Measurements from ENCODE around the gene SLC33A1. TPM values are rescaled to one million over a fixed set of nuclear protein-coding genes. Genes with fewer than 3 reads are reported as not detected.
"Not testable (repeated sequence)": the region's sequence is repeated elsewhere in the genome, so short reads cannot be mapped to it uniquely, and the experiment has no call there.

Gene SLC33A1
- total and polyA plus RNA-seq, 2 experiments from 2014 or later: 12.5 to 33.5 TPM

- not testable (repeated sequence) for H3K27ac ChIP-seq (ENCODE audit: low read depth); H3K4me3 ChIP-seq; H2AFZ ChIP-seq; H3K79me2 ChIP-seq (replicated peaks; ENCODE audit: insufficient read depth); H3K27ac Mint-ChIP-seq; H3K9me2 ChIP-seq (ENCODE audit: insufficient read depth); H3K4me3 Mint-ChIP-seq; H3K9me3 Mint-ChIP-seq; H3F3A ChIP-seq (replicated peaks; ENCODE audit: low read depth); ATAC-seq; DNase-seq (ENCODE audit: low spot score); H4K20me1 ChIP-seq (replicated peaks; ENCODE audit: insufficient read depth); H3K27me3 ChIP-seq (ENCODE audit: insufficient read depth); H3K36me3 ChIP-seq (ENCODE audit: insufficient read depth); H3K4me1 ChIP-seq (ENCODE audit: insufficient read depth); H3K27me3 Mint-ChIP-seq (ENCODE audit: insufficient read depth, low read depth, poor library complexity); H3K36me3 Mint-ChIP-seq (ENCODE audit: low read depth); H3K4me2 ChIP-seq; H3K4me1 Mint-ChIP-seq
Observed at GRCh38 chr3:155860424-155860823, 6.2 kb upstream of the SLC33A1 start.

DNA sequence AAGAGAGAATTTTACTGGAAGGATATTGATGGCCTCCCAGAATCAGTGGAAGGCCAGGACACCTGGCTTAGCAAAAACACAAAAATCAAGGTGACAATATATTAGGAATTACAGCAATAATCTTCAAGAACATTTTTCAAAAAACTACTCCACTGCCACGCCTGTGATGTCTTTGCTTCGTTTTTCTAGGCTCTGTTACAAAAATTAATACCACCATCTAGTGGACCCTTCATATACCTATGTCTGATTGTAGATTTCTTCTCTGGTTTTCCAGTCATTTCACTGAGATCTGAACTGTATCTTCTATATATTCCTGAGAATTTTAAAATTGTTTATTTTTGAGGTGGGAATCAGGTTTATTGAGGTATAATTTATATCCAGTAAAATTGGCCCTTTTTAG lies 5.6 kb upstream of the SLC33A1 start:
- H3K27ac ChIP-seq (ENCODE audit: low read depth): no peak overlapping the region
- DNase-seq (ENCODE audit: low spot score) (no peak), ATAC-seq (no peak)
- Mint-ChIP-seq H3K4me3 (no peak overlapping the region), H3K27ac (no peak overlapping the region), H3K27me3 (ENCODE audit: insufficient read depth, low read depth, poor library complexity) (peaks cover 1% of the 10 kb centered on the region), H3K36me3 (ENCODE audit: low read depth) (0 out of 3 replicates have a peak, but pooled peaks cover 2% of the 10 kb centered on the region), H3K9me3 (peaks cover 2% of the 10 kb centered on the region; the same call in 1 of the 3 replicates), H3K4me1 (peaks cover under 1% of the 10 kb centered on the region; the same call in 2 of the 3 replicates)
- TF ChIP-seq, protein P1, sequence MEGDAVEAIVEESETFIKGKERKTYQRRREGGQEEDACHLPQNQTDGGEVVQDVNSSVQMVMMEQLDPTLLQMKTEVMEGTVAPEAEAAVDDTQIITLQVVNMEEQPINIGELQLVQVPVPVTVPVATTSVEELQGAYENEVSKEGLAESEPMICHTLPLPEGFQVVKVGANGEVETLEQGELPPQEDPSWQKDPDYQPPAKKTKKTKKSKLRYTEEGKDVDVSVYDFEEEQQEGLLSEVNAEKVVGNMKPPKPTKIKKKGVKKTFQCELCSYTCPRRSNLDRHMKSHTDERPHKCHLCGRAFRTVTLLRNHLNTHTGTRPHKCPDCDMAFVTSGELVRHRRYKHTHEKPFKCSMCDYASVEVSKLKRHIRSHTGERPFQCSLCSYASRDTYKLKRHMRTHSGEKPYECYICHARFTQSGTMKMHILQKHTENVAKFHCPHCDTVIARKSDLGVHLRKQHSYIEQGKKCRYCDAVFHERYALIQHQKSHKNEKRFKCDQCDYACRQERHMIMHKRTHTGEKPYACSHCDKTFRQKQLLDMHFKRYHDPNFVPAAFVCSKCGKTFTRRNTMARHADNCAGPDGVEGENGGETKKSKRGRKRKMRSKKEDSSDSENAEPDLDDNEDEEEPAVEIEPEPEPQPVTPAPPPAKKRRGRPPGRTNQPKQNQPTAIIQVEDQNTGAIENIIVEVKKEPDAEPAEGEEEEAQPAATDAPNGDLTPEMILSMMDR (conservative IDR thresholded peaks at IDR 0.05; ENCODE audit: low read depth in 2 of 2): peak in 1 of 2 experiments; percentile 33; a peak in 1 of 4 replicates
- no peak for TF ChIP-seq JUNB (IDR thresholded peaks at IDR 0.05; ENCODE audit: unreplicated experiment)
- H2AFZ ChIP-seq: no peak overlapping the region
- no peak overlapping the region for H3K4me3 ChIP-seq
- H3K27me3 ChIP-seq (ENCODE audit: insufficient read depth): no peaks in the 10 kb centered on the region
- no peaks in the 10 kb centered on the region for H4K20me1 ChIP-seq (replicated peaks; ENCODE audit: insufficient read depth)
- no peaks in the 10 kb centered on the region for H3K79me2 ChIP-seq (replicated peaks; ENCODE audit: insufficient read depth)
- no peak overlapping the region for H3K4me2 ChIP-seq
- no peaks in the 10 kb centered on the region for H3F3A ChIP-seq (replicated peaks; ENCODE audit: low read depth)
- no peaks in the 10 kb centered on the region for H3K4me1 ChIP-seq (ENCODE audit: insufficient read depth)
- no peaks in the 10 kb centered on the region; the same call in 1 of the 2 replicates for H3K9me2 ChIP-seq (ENCODE audit: insufficient read depth)
- H3K36me3 ChIP-seq (ENCODE audit: insufficient read depth): no peaks in the 10 kb centered on the region

DNA sequence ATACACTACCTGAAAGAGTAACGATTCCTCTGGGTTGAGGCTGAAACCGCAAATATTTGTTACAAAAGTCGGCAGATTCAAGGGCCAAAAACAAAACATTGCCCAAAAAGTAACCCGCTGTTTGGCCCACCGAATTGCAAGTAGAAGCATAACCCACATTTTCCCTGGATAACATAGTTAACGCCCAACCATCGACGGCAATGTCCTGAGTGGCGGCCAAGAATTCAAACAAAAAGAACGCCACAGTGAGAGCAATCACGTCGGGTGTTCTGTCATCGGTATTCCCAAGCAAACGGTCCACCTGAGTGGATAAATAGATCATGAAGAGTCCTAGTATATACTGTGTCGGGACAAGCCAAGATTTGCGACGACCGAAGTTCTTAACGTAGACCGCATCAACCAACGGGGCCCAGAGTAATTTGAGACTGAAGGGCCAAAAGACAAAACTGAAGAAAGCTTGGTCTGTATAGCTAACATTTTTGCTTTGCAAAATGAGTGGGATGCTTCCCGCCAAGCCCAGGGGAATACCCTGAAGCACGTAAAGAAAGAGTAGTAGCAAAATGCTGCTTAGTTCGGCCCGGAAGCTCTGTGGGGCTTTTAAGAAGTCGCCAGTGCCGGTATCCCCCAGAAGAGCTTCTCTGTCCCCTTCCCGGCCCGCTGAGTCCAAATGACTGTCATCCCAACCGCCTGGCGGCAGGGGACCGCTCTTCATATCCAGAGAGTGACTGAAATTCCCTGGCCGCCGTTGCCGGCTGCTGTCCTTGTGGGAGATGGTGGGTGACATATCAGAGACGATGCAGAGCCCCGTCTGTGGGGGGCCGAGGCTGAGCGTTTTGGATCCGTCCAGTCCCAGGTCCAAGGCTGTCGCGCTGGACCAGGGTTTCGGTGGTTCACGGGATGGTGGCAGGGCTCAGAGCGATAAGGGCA lies 750 bp downstream of the SLC33A1 start:
- Histone ChIP-seq H2AFZ (peak overlapping the region; percentile 28), H3F3A (replicated peaks; ENCODE audit: low read depth) (no peaks in the 10 kb centered on the region), H3K27ac (ENCODE audit: low read depth) (peak overlapping the region; percentile 80)
- TF ChIP-seq ZNF331 (CRISPR knock-in tag; IDR thresholded peaks at IDR 0.05; ENCODE audit: low read depth) (no peak), JUNB (IDR thresholded peaks at IDR 0.05; ENCODE audit: unreplicated experiment) (no peak), CREB1 (CRISPR knock-in tag; IDR thresholded peaks at IDR 0.05; ENCODE audit: low read depth) (no peak), NANOG (IDR thresholded peaks at IDR 0.05; ENCODE audit: borderline replicate concordance) (no peak), EZH2phosphoT487 (IDR thresholded peaks at IDR 0.05; ENCODE audit: unreplicated experiment) (no peak), EZH2 (IDR thresholded peaks at IDR 0.05; ENCODE audit: low read depth, unreplicated experiment) (no peak), REST (IDR thresholded peaks at IDR 0.05; ENCODE audit: unreplicated experiment) (no peak), ZNF114 (CRISPR knock-in tag; IDR thresholded peaks at IDR 0.05) (no peak)
- TF ChIP-seq, protein P2, sequence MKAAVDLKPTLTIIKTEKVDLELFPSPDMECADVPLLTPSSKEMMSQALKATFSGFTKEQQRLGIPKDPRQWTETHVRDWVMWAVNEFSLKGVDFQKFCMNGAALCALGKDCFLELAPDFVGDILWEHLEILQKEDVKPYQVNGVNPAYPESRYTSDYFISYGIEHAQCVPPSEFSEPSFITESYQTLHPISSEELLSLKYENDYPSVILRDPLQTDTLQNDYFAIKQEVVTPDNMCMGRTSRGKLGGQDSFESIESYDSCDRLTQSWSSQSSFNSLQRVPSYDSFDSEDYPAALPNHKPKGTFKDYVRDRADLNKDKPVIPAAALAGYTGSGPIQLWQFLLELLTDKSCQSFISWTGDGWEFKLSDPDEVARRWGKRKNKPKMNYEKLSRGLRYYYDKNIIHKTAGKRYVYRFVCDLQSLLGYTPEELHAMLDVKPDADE (IDR thresholded peaks at IDR 0.05): no peak

More for the DNA sequence above, 750 bp downstream of the SLC33A1 start:
- Mint-ChIP-seq H3K9me3 (peaks cover 5% of the 10 kb centered on the region; the same call in 1 of the 3 replicates), H3K4me1 (peaks cover 19% of the 10 kb centered on the region), H3K27ac (peak overlapping the region; percentile 95), H3K36me3 (ENCODE audit: low read depth) (peaks cover 10% of the 10 kb centered on the region; the same call in 2 of the 3 replicates), H3K4me3 (peak overlapping the region; percentile 97), H3K27me3 (ENCODE audit: insufficient read depth, low read depth, poor library complexity) (peaks cover 17% of the 10 kb centered on the region)
- H3K36me3 ChIP-seq (ENCODE audit: insufficient read depth): no peaks in the 10 kb centered on the region
- H3K4me1 ChIP-seq (ENCODE audit: insufficient read depth): peaks cover 18% of the 10 kb centered on the region
- no peaks in the 10 kb centered on the region for H3K27me3 ChIP-seq (ENCODE audit: insufficient read depth)
- peaks cover 50% of the 10 kb centered on the region for H3K79me2 ChIP-seq (replicated peaks; ENCODE audit: insufficient read depth)
- H4K20me1 ChIP-seq (replicated peaks; ENCODE audit: insufficient read depth): peaks cover 15% of the 10 kb centered on the region
- DNase-seq (ENCODE audit: low spot score) (peak; percentile 60), ATAC-seq (peak; percentile 7; the same call in 2 of the 3 replicates)
- peak overlapping the region; percentile 94 for H3K4me3 ChIP-seq
- H3K4me2 ChIP-seq: peak overlapping the region; percentile 97
- no peaks in the 10 kb centered on the region for H3K9me2 ChIP-seq (ENCODE audit: insufficient read depth)

All from GM23338 (cell line).